IPS-18c (cell line): ENCODE data around the gene RAB24.
"Not testable (repeated sequence)": the region's sequence is repeated elsewhere in the genome, so short reads cannot be mapped to it uniquely, and the experiment has no call there.

Experiments used
- H3K4me3 ChIP-seq: 2 replicates; pipeline ENCODE4 v1.7.0; 2013; ENCODE audit warnings: low read depth, mild to moderate bottlenecking, low read length, moderate library complexity; ENCODE audit not compliant: insufficient read depth
- H3K9me3 ChIP-seq: one replicate; pipeline ENCODE4 v1.6.1; 2013; ENCODE audit warnings: mild to moderate bottlenecking, low read length, moderate library complexity; ENCODE audit not compliant: control insufficient read depth, insufficient read depth

RAB24 gene

DNA sequence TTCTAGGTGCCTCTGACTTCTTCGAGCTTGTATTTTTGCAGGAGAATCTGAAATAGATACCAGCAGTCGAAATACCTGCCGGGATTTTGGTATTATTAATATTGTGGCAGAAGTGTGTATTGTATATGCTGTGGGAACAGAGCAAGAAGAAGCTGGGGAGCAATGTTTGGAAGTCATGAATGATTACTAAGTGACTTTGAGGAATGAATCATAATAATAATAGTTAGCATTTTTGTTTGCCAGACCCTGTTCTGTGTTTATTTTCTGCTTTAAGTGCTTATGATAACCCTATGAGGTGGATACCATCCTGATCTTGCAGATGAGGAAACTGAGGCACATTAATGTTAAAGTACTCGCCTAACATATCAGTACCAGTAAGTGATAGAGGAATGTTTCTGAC lies 32.4 kb downstream of the RAB24 start:
- H3K4me3 ChIP-seq = no peak overlapping the region
- no peaks in the 10 kb centered on the region for H3K9me3 ChIP-seq

DNA sequence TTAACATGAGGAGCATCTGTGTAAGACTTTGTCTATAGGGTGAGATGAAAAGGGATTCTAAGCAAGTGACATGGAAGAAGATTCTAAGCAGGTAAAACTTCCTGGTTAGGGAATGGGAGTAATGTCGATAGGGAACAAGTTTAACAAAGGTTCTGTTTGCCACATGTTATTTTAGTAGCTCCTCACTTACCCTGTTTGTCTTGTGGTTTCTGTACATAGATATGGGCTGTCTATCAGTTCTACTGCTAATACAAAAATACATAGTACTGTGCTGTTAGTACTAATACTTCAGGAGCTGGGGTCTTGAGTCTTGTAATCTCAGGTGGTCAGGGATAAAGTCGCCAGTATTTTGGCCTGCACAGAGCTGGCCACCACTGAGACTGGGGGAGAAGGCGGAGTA lies 32.9 kb downstream of the RAB24 start:
- H3K4me3 ChIP-seq = no peak overlapping the region

DNA sequence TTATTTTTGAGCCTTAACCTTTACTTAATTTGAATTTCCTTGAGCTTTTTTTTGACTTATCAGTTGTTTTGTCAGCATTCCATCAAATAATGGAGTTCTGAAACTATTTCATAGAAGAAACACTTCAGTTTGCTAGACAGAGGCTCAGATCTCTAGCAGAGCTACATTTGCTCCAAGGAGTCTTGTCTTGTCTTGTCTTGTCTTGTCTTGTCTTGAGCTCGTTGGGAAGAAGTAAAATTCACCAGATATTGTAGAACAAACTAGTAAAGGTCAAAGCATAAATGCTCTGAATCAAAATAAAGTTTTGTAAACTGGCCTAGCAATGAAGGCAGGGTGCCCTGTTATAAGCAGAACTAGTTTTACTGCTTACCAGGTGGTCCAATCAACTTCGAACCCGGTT lies 33.5 kb downstream of the RAB24 start:
- Histone ChIP-seq H3K9me3 (no peaks in the 10 kb centered on the region), H3K4me3 (no peak overlapping the region)

More for the DNA sequence above, 32.9 kb downstream of the RAB24 start:
- H3K9me3 ChIP-seq = no peaks in the 10 kb centered on the region

DNA sequence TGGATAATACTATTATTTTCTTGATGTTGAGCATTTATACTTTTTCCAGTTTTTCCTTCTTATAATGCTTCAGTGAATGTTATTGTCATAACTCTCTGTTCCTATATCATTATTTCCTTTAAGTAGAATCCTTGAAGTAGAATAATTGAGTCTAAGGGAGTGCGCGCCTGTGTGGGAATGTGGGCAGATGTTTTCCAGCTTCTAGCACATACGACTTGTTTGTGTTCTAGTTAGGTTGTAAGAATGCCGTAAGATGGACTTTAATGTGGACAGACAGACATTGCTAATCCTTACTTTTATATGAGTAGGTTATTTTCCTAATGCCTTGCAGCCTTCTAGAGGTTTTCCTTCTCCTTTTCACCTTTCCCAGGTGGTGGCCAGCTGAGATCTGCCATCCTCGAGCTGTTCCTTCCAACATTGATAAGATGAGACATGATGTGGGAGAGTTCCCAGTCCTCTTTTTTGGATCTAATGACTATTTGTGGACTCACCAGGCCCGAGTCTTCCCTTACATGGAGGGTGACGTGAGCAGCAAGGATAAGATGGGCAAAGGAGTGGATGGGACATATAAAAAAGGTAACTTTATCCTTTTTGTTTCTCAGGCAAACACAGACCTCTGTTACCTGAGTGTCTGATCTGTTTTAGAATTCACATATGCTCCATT lies 34.2 kb downstream of the RAB24 start:
- Histone ChIP-seq H3K4me3 (no peak overlapping the region), H3K9me3 (no peaks in the 10 kb centered on the region)

DNA sequence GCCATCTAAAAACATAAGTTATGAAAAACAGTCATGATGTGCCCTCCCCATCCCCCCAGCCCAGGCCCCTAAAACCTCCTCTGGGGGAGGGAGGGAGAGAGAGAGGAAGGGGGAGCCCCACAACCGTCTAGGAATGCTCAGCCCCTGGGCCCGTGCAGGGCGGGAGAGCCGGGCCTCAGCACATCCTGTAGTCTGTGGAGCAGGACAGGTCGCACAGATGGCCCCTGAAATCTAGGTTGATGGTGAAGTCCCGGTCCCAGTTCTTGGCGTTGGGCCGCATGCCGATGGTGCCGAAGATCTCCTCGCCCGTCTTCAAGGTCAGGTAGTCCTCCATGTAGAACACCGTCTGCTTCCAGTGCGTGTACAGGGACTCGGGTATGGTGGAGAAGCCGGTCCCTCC lies 38.1 kb downstream of the RAB24 start:
- Histone ChIP-seq H3K9me3 (no peaks in the 10 kb centered on the region), H3K4me3 (no peak overlapping the region)

DNA sequence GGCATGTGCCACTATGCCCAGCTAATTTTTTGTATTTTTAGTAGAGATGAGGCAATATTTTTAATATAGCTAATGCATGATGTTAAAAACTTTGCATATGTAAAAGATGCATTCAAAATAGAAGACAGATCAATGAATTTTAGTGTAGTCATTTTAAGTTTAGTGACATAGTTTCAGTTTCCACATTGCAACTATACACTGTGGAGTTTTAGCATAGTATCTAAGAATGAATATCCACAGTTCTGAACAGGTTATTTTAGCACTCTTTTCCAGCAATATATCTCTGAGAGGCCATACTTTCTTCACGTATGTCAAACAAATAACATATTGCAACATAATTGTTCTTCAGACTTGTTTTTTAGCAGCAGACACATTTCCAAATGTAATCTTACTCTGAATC lies 39.3 kb downstream of the RAB24 start:
- no peaks in the 10 kb centered on the region for H3K9me3 ChIP-seq
- H3K4me3 ChIP-seq = no peak overlapping the region

DNA sequence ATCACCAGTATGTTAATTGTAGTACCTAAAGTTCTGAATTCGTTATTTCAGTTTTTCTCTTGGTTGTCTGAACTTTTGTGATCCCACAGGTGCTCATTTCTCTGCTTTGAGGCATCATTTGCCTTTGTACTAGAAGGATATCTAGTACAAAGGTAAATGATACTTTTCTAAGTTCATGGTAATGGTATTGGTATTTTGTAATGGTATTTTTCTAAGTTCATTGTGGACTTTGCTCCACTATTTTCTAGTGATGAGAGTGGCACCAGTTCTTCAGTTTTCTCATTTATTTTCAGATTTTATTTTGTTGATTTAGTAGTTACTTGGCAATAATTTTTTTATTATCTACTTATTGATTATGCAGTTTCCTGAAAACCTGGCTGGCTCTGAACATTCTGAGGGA lies 42.0 kb downstream of the RAB24 start:
- Histone ChIP-seq H3K9me3 (no peaks in the 10 kb centered on the region), H3K4me3 (no peak overlapping the region)

DNA sequence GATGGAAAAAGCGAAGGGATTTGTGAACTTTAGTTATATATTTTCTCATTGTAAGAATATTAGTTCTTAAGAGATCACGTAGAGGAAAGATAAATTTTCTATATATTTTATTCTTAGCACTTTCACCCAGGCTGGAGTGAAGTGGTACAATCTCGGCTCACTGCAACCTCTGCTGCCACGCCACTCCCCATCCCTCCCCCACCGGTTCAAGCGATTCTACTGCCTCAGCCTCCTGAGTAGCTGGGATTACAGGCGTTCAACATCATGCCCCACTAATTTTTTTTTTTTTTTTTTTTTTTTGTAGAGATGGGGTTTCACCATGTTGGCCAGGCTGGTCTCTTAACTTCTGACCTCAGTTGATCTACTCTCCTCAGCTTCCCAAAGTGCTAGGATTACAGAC lies 42.6 kb downstream of the RAB24 start:
- Histone ChIP-seq H3K4me3 (no peak overlapping the region), H3K9me3 (no peaks in the 10 kb centered on the region)

DNA sequence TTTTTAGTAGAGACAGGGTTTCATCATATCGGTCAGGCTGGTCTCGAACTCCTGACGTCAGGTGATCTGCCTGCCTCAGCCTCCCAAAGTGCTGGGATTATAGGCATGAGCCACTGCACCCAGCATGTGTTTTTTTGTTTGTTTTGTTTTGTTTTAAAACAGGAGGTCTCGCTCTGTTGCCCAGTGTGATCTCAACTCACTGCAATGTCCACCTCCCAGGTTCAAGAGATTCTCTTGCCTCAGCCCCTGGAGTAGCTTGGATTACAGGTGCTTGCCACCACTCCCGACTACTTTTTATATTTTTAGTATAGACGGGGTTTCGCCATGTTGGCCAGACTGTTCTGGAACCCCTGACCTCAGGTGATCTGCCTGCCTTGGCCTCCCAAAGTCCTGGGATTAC lies 44.8 kb downstream of the RAB24 start:
- not testable (repeated sequence) for H3K9me3 ChIP-seq, H3K4me3 ChIP-seq

DNA sequence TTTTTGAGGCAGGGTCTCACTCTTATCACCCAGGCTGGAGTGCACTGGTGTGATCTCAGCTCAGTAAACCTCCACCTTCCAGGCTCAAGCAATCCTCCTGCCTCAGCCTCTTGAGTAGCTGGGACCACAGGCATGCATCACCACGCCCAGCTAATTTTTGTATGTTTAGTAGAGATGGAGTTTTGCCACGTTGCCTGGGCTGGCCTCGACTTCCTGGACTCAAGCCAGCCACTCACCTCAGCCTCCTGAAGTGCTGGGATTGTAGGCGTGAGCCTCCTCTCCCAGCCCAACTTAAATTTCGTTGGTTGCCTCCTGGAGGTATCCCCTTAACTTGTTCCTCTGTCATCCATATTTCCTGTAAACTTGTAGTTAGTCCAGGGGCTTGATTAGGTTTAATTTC lies 47.2 kb downstream of the RAB24 start:
- Histone ChIP-seq H3K4me3 (no peak overlapping the region), H3K9me3 (no peaks in the 10 kb centered on the region)

DNA sequence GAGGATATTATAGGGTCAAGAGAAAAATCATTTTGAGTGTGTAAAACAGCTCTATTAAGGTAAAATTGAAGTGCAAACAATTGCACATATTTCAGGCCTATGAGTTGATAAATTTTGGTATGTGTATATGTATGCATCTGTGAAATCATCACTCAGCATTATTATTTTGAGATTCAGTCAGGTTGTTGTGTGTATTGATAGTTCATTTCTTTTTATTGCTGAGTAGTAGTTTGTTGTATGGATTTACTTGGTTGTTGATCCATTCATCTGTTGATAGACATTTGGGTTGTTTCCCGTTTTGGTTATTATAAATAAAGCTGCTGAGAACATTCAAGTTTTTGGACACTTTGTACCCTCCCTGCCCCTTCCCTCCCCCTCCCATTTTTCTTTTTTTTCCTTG lies 50.3 kb downstream of the RAB24 start:
- no peaks in the 10 kb centered on the region for H3K9me3 ChIP-seq
- H3K4me3 ChIP-seq = no peak overlapping the region
